H9 (cell line): ENCODE measurements around the gene EXOC6. TPM values are rescaled to one million over a fixed set of nuclear protein-coding genes. Genes with fewer than 3 reads are reported as not detected.

Experiments
- DNase-seq: peaks from one replicate; pipeline ENCODE4 v3.0.0-alpha.2; 2017
- H2AFZ ChIP-seq: one replicate; pipeline ENCODE4 v1.6.1; 2013; ENCODE audit warnings: mild to moderate bottlenecking, low read length, control low read depth, moderate library complexity
- H2AK5ac ChIP-seq: 2 replicates; pipeline ENCODE4 v1.6.1; 2013; ENCODE audit warnings: low read length, control low read depth, mixed read lengths; ENCODE audit not compliant: insufficient read length
- H2BK120ac ChIP-seq: one replicate; pipeline ENCODE4 v1.6.1; 2013; ENCODE audit warnings: low read depth, mild to moderate bottlenecking, low read length, control low read depth, inconsistent platforms; ENCODE audit not compliant: poor library complexity, severe bottlenecking
- H2BK12ac ChIP-seq: 2 replicates; pipeline ENCODE4 v1.6.1; 2013; ENCODE audit warnings: low read length, control low read depth, mixed read lengths, low read depth; ENCODE audit not compliant: insufficient read length
- H2BK15ac ChIP-seq: 2 replicates; pipeline ENCODE4 v1.6.1; 2013; ENCODE audit warnings: low read depth, low read length, control low read depth
- H2BK20ac ChIP-seq: one replicate; pipeline ENCODE4 v1.6.1; 2013; ENCODE audit warnings: low read depth, mild to moderate bottlenecking, low read length, control low read depth, inconsistent platforms; ENCODE audit not compliant: poor library complexity, severe bottlenecking
- H2BK5ac ChIP-seq: 2 replicates; pipeline ENCODE4 v1.6.1; 2013; ENCODE audit warnings: low read length, control low read depth, mixed read lengths; ENCODE audit not compliant: insufficient read length
- H3K14ac ChIP-seq: 2 replicates; pipeline ENCODE4 v1.6.1; 2013; ENCODE audit warnings: low read length, control low read depth; ENCODE audit not compliant: insufficient read depth
- H3K18ac ChIP-seq: 2 replicates; pipeline ENCODE4 v1.6.1; 2013; ENCODE audit warnings: low read depth, mild to moderate bottlenecking, mixed read lengths, low read length, control low read depth; ENCODE audit not compliant: insufficient read length
- H3K23ac ChIP-seq: 2 replicates; pipeline ENCODE4 v1.6.1; 2013; ENCODE audit warnings: low read length, control low read depth, mixed read lengths, low read depth; ENCODE audit not compliant: insufficient read length
- H3K23me2 ChIP-seq: 2 replicates; pipeline ENCODE4 v1.6.1; 2013; ENCODE audit warnings: low read depth, mild to moderate bottlenecking, mixed read lengths, low read length, control low read depth; ENCODE audit not compliant: insufficient read length, poor library complexity, severe bottlenecking
- H3K27ac ChIP-seq: 2 replicates; pipeline ENCODE4 v1.5.1; 2013; ENCODE audit warnings: low read length, control low read depth, mixed read lengths, low read depth; ENCODE audit not compliant: insufficient read length
- H3K27me3 ChIP-seq: 2 replicates; pipeline ENCODE4 v1.6.1; 2013; ENCODE audit warnings: low read length, control low read depth, inconsistent platforms; ENCODE audit not compliant: insufficient read depth
- H3K4ac ChIP-seq: 2 replicates; pipeline ENCODE4 v1.6.1; 2013; ENCODE audit warnings: low read depth, mild to moderate bottlenecking, control low read depth, inconsistent platforms, low read length, moderate library complexity
- H3K4me1 ChIP-seq: 2 replicates; pipeline ENCODE4 v1.6.1; 2013; ENCODE audit warnings: low read length, control low read depth, inconsistent platforms; ENCODE audit not compliant: insufficient read depth
- H3K4me2 ChIP-seq: 2 replicates; pipeline ENCODE4 v1.6.1; 2013; ENCODE audit warnings: low read length, control low read depth, mixed read lengths; ENCODE audit not compliant: insufficient read length, insufficient read depth
- H3K56ac ChIP-seq: 2 replicates; pipeline ENCODE4 v1.6.1; 2013; ENCODE audit warnings: low read depth, mild to moderate bottlenecking, mixed read lengths, low read length, control low read depth; ENCODE audit not compliant: insufficient read length
- H3K79me1 ChIP-seq: 2 replicates; pipeline ENCODE4 v1.6.1; 2013; ENCODE audit warnings: low read depth, mild to moderate bottlenecking, moderate library complexity, low read length, control low read depth, inconsistent platforms; ENCODE audit not compliant: insufficient read depth, poor library complexity, severe bottlenecking
- H3K79me2 ChIP-seq: 2 replicates; pipeline ENCODE4 v1.6.1; 2013; ENCODE audit warnings: low read length, control low read depth, inconsistent platforms; ENCODE audit not compliant: insufficient read depth
- H3K9ac ChIP-seq: 2 replicates; pipeline ENCODE4 v1.6.1; 2013; ENCODE audit warnings: low read length, control low read depth, mixed read lengths; ENCODE audit not compliant: insufficient read length; ENCODE audit errors: extremely low read depth
- H3K9me3 ChIP-seq: one replicate; pipeline ENCODE4 v1.6.1; 2013; ENCODE audit warnings: low read depth, low read length, inconsistent platforms; ENCODE audit not compliant: control insufficient read depth
- H3T11ph ChIP-seq: one replicate; pipeline ENCODE4 v1.6.1; 2013; ENCODE audit warnings: mild to moderate bottlenecking, low read length, control low read depth, inconsistent platforms
- H4K20me1 ChIP-seq: one replicate; pipeline ENCODE4 v1.6.1; 2013; ENCODE audit not compliant: control insufficient read depth, insufficient read length, insufficient read depth
- H4K5ac ChIP-seq: 2 replicates; pipeline ENCODE4 v1.6.1; 2013; ENCODE audit warnings: low read depth, mild to moderate bottlenecking, mixed read lengths, low read length, control low read depth; ENCODE audit not compliant: insufficient read length
- H4K8ac ChIP-seq: replicated peaks from 2 replicates; pipeline ENCODE4 v1.6.1; 2013; ENCODE audit warnings: low read length, control low read depth, mixed read lengths, low read depth; ENCODE audit not compliant: insufficient read length
- H4K91ac ChIP-seq: 2 replicates; pipeline ENCODE4 v1.6.1; 2013; ENCODE audit warnings: low read depth, mild to moderate bottlenecking, moderate library complexity, mixed read lengths, low read length, control low read depth; ENCODE audit not compliant: insufficient read length
- H3K27ac Mint-ChIP-seq, 3 experiments: 2 replicates in 2 of 3; 3 replicates in 1 of 3; pipeline ENCODE4 v1.8.0; 2020 to 2021; ENCODE audit warnings: mixed read lengths in 3 of 3, mild to moderate bottlenecking in 1 of 3, moderate library complexity in 1 of 3
- H3K27me3 Mint-ChIP-seq: 2 replicates; pipeline ENCODE4 v1.8.0; 2021; ENCODE audit warnings: low read depth, mild to moderate bottlenecking, moderate library complexity, mixed read lengths
- H3K36me3 Mint-ChIP-seq, 3 experiments: 2 replicates in 2 of 3; 3 replicates in 1 of 3; pipeline ENCODE4 v1.8.0; 2020 to 2021; ENCODE audit warnings: low read depth in 3 of 3, mixed read lengths in 3 of 3; ENCODE audit not compliant: insufficient read depth in 1 of 3
- H3K4me1 Mint-ChIP-seq, 2 experiments: 2 replicates each; pipeline ENCODE4 v1.8.0; 2020; ENCODE audit warnings: mixed read lengths in 2 of 2
- H3K4me3 Mint-ChIP-seq, 2 experiments: 2 replicates in 1 of 2; 3 replicates in 1 of 2; pipeline ENCODE4 v1.8.0; 2020 to 2021; ENCODE audit warnings: mild to moderate bottlenecking in 2 of 2, mixed read lengths in 2 of 2, moderate library complexity in 1 of 2
- H3K9me3 Mint-ChIP-seq, 2 experiments: 2 replicates in 1 of 2; 3 replicates in 1 of 2; pipeline ENCODE4 v1.8.0; 2020; ENCODE audit warnings: mild to moderate bottlenecking in 2 of 2, mixed read lengths in 2 of 2, moderate library complexity in 1 of 2
- CTCF ChIP-seq: fragments of 200-600 bp; sonication (generic); conservative IDR thresholded peaks from 3 replicates; pipeline ENCODE4 v1.8.0; 2021; ENCODE audit warnings: antibody characterized with exemption, mild to moderate bottlenecking
- total RNA-seq: library from RNA; stranded (reverse); gene quantifications from 2 replicates; pipeline ENCODE4 v1.2.1, GENCODE V29; 2021

The EXOC6 gene
- total RNA-seq, 1 experiment from 2014 or later: 9.0 TPM

- H4K8ac ChIP-seq: no peak overlapping the region
Observed at GRCh38 chr10:92894081-92894655, 45.8 kb downstream of the EXOC6 start.

More at GRCh38 chr10:92894081-92894655, 45.8 kb downstream of the EXOC6 start:
- Histone ChIP-seq H2BK5ac (no peak overlapping the region), H4K20me1 (no peaks in the 10 kb centered on the region), H3K27ac (no peak overlapping the region), H2AK5ac (no peak overlapping the region), H3K4me1 (peaks cover 6% of the 10 kb centered on the region; the same call in 1 of the 2 replicates), H4K5ac (no peak overlapping the region), H3K18ac (no peak overlapping the region), H2BK20ac (no peak overlapping the region), H3K56ac (no peak overlapping the region), H3K27me3 (no peaks in the 10 kb centered on the region; the same call in 1 of the 2 replicates), H2BK15ac (no peak overlapping the region), H3K79me2 (no peaks in the 10 kb centered on the region), H3T11ph (no peak overlapping the region), H3K4ac (no peak overlapping the region), H2BK12ac (no peak overlapping the region), H2AFZ (no peak overlapping the region), H3K4me2 (no peak overlapping the region), H3K14ac (no peak overlapping the region), H2BK120ac (no peak overlapping the region), H3K9ac (no peak overlapping the region), H3K23ac (no peak overlapping the region), H3K79me1 (no peaks in the 10 kb centered on the region), H4K91ac (no peak overlapping the region), H3K9me3 (no peaks in the 10 kb centered on the region), H3K23me2 (no peaks in the 10 kb centered on the region)
- no peak for TF ChIP-seq CTCF
- peak overlapping the region in 2 of 3 experiments; percentile 12 to 92; a peak in 2 of 7 replicates for H3K27ac Mint-ChIP-seq
- H3K27me3 Mint-ChIP-seq: no peaks in the 10 kb centered on the region
- no peaks in the 10 kb centered on the region for H3K9me3 Mint-ChIP-seq
- no peak for DNase-seq
- peaks cover 47 to 50% of the 10 kb centered on the region in 2 experiments for H3K4me1 Mint-ChIP-seq
- peaks cover 0 to 3% (median 0%) of the 10 kb centered on the region in 3 experiments; a peak in 2 of 7 replicates for H3K36me3 Mint-ChIP-seq
- 0 out of 5 replicates have a peak overlapping the region, but pooled peaks of 1 of the 2 experiments have one; percentile 18 for H3K4me3 Mint-ChIP-seq
